Measurements from ENCODE around the gene KLK6.

Gene KLK6

GRCh38 chr19:50925734-50926133 lies 43.7 kb downstream of the KLK6 start:
- Histone ChIP-seq H3K4me2 (ENCODE audit: low read length) (no peak overlapping the region), H3K4me1 (peaks cover 3% of the 10 kb centered on the region), H3K9ac (no peak overlapping the region), H3K9me3 (ENCODE audit: control insufficient read depth, low read length) (no peaks in the 10 kb centered on the region), H3K36me3 (ENCODE audit: control insufficient read depth, insufficient read depth, low read length) (no peaks in the 10 kb centered on the region), H3K79me2 (no peaks in the 10 kb centered on the region), H3K27me3 (ENCODE audit: control insufficient read depth, insufficient read depth, low read length) (no peaks in the 10 kb centered on the region), H3K27ac (no peak overlapping the region), H2AFZ (no peak overlapping the region), H3K4me3 (ENCODE audit: low read depth, low read length) (no peak overlapping the region)
- TF ChIP-seq, protein P1, sequence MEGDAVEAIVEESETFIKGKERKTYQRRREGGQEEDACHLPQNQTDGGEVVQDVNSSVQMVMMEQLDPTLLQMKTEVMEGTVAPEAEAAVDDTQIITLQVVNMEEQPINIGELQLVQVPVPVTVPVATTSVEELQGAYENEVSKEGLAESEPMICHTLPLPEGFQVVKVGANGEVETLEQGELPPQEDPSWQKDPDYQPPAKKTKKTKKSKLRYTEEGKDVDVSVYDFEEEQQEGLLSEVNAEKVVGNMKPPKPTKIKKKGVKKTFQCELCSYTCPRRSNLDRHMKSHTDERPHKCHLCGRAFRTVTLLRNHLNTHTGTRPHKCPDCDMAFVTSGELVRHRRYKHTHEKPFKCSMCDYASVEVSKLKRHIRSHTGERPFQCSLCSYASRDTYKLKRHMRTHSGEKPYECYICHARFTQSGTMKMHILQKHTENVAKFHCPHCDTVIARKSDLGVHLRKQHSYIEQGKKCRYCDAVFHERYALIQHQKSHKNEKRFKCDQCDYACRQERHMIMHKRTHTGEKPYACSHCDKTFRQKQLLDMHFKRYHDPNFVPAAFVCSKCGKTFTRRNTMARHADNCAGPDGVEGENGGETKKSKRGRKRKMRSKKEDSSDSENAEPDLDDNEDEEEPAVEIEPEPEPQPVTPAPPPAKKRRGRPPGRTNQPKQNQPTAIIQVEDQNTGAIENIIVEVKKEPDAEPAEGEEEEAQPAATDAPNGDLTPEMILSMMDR (IDR thresholded peaks at IDR 0.05): no peak

GRCh38 chr19:50924586-50924985 lies 44.8 kb downstream of the KLK6 start:
- no peak overlapping the region for H3K4me3 ChIP-seq (ENCODE audit: low read depth, low read length)
- TF ChIP-seq, protein P1 (IDR thresholded peaks at IDR 0.05): no peak
- H3K9me3 ChIP-seq (ENCODE audit: control insufficient read depth, low read length): no peaks in the 10 kb centered on the region
- H3K9ac ChIP-seq: no peak overlapping the region
- no peaks in the 10 kb centered on the region for H3K27me3 ChIP-seq (ENCODE audit: control insufficient read depth, insufficient read depth, low read length)
- H3K27ac ChIP-seq: no peak overlapping the region
- no peak overlapping the region for H3K4me2 ChIP-seq (ENCODE audit: low read length)
- H3K79me2 ChIP-seq: no peaks in the 10 kb centered on the region
- peaks cover 3% of the 10 kb centered on the region for H3K4me1 ChIP-seq
- H2AFZ ChIP-seq: no peak overlapping the region
- no peaks in the 10 kb centered on the region for H3K36me3 ChIP-seq (ENCODE audit: control insufficient read depth, insufficient read depth, low read length)

DNA sequence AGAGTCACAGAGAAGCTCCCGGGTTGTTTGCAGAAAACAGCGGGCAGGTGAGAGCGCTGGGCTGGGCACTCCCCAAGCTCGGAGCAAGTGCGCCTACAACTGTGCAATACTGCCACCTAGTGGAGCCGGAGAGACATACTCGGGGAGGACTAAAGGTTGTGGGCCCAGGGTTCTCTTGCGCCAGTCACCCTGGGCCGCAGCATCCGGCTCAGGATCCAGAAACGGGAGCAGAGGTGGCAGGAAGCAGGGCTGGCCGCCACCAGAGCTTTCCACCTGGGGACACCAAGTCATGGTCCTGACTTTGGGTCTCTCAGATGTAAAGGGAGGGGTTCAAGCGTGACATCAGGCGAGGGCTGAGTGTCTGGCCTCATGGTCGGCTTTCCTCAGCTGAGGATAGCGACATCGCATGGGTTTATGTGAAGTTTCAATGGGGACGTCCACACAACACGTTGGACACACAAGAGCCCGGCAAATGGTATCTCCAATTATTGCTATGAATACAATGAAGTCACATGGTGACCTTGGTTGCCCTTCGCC lies 47.0 kb downstream of the KLK6 start:
- peaks cover 3% of the 10 kb centered on the region for H3K4me1 ChIP-seq
- peak overlapping the region; percentile 41 for H2AFZ ChIP-seq
- TF ChIP-seq, protein P1 (IDR thresholded peaks at IDR 0.05): peak; percentile 87
- no peak overlapping the region for H3K4me2 ChIP-seq (ENCODE audit: low read length)
- no peak overlapping the region for H3K9ac ChIP-seq
- H3K27ac ChIP-seq: no peak overlapping the region
- no peaks in the 10 kb centered on the region for H3K79me2 ChIP-seq
- no peak overlapping the region for H3K4me3 ChIP-seq (ENCODE audit: low read depth, low read length)
- no peaks in the 10 kb centered on the region for H3K36me3 ChIP-seq (ENCODE audit: control insufficient read depth, insufficient read depth, low read length)
- H3K27me3 ChIP-seq (ENCODE audit: control insufficient read depth, insufficient read depth, low read length): no peaks in the 10 kb centered on the region
- H3K9me3 ChIP-seq (ENCODE audit: control insufficient read depth, low read length): no peaks in the 10 kb centered on the region

DNA sequence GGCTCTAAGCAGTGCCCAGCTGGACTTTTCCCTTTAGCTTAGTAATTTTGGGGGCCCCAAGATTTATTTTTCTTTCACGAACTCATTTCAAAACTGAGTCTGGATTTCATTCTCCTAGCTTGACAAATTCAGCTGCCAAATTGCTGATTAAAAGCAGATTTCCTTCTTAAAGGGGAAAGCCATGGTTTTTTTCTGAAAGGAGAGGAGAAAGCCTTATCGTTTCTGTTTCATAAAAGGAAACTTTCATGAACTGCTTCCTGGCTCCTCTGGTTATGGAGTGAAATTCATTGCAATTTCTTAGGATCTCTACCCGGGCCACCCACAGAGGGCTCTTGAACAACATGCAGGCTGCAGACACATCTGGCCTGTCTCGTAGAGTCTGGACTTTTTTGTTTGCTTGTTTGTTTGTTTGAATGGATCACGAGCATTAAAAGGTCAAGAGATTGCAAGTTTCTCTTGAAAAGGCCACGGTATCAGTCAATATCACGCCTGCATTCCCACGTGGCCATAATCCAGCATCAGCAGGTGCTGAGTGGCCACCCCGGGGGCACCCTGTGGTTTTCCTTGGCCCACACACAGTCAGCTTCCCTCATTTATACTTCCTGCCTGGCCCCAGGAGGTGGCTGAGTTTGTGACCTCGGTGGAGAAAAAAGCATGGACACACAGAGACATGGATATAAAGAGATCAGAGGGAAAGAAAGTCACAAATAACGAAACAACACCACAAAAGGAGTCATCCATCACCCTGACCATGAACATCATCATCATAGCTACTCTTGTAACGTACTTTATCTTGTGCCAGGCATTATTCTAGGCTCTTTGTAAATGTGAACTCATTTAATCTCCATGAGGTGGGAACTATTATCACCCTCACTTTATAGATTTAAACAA lies 47.7 kb downstream of the KLK6 start:
- Histone ChIP-seq H3K36me3 (ENCODE audit: control insufficient read depth, insufficient read depth, low read length) (no peaks in the 10 kb centered on the region), H3K27me3 (ENCODE audit: control insufficient read depth, insufficient read depth, low read length) (no peaks in the 10 kb centered on the region), H3K27ac (no peak overlapping the region), H3K4me2 (ENCODE audit: low read length) (no peak overlapping the region), H3K4me3 (ENCODE audit: low read depth, low read length) (no peak overlapping the region), H2AFZ (peak overlapping the region; percentile 41), H3K79me2 (no peaks in the 10 kb centered on the region), H3K4me1 (peaks cover 3% of the 10 kb centered on the region), H3K9ac (no peak overlapping the region), H3K9me3 (ENCODE audit: control insufficient read depth, low read length) (no peaks in the 10 kb centered on the region)
- TF ChIP-seq, protein P1 (IDR thresholded peaks at IDR 0.05): no peak

Data from parathyroid adenoma (tissue), 2 donors.